GM23338 (cell line): ENCODE results near the gene PRDM7. TPM values are rescaled to one million over a fixed set of nuclear protein-coding genes. Genes with fewer than 3 reads are reported as not detected.

Experiments
- ATAC-seq: fragments of 200-7000 bp; cut with Tn5 transposase; 3 replicates; pipeline ENCODE4 v1.9.1; 2020
- DNase-seq: peaks from one replicate; pipeline ENCODE4 v3.0.0-alpha.2; 2015; ENCODE audit warnings: low spot score
- H2AFZ ChIP-seq: fragments of 200-600 bp; sonication (generic); 2 replicates; pipeline ENCODE4 v1.8.0; 2016; ENCODE audit warnings: antibody characterized with exemption, mild to moderate bottlenecking, moderate library complexity
- H3F3A ChIP-seq: fragments of 200-600 bp; sonication (generic); replicated peaks from 2 replicates; pipeline ENCODE4 v1.8.0; 2017; ENCODE audit warnings: antibody characterized with exemption, mixed run types, low read depth
- H3K27ac ChIP-seq: fragments of 200-600 bp; sonication (generic); 2 replicates; pipeline ENCODE4 v1.6.1; 2016; ENCODE audit warnings: low read depth
- H3K27me3 ChIP-seq: fragments of 200-600 bp; sonication (generic); 2 replicates; pipeline ENCODE4 v1.8.0; 2016; ENCODE audit warnings: mild to moderate bottlenecking, mixed run types, moderate library complexity; ENCODE audit not compliant: insufficient read depth
- H3K36me3 ChIP-seq: fragments of 200-600 bp; sonication (generic); 2 replicates; pipeline ENCODE4 v1.8.0; 2016; ENCODE audit warnings: mild to moderate bottlenecking; ENCODE audit not compliant: insufficient read depth
- H3K4me1 ChIP-seq: fragments of 200-600 bp; sonication (generic); 2 replicates; pipeline ENCODE4 v1.8.0; 2016; ENCODE audit warnings: mild to moderate bottlenecking, moderate library complexity; ENCODE audit not compliant: insufficient read depth
- H3K4me2 ChIP-seq: fragments of 200-600 bp; sonication (generic); 2 replicates; pipeline ENCODE4 v1.7.1; 2017; ENCODE audit warnings: mixed run types
- H3K4me3 ChIP-seq: fragments of 200-600 bp; sonication (generic); 2 replicates; pipeline ENCODE4 v1.6.1; 2016; ENCODE audit warnings: mixed run types
- H3K79me2 ChIP-seq: fragments of 200-600 bp; sonication (generic); replicated peaks from 2 replicates; pipeline ENCODE4 v1.8.0; 2017; ENCODE audit warnings: mild to moderate bottlenecking; ENCODE audit not compliant: insufficient read depth
- H3K9me2 ChIP-seq: fragments of 200-600 bp; sonication (generic); 2 replicates; pipeline ENCODE4 v1.8.0; 2017; ENCODE audit not compliant: insufficient read depth
- H4K20me1 ChIP-seq: fragments of 200-600 bp; sonication (generic); replicated peaks from 2 replicates; pipeline ENCODE4 v1.8.0; 2017; ENCODE audit warnings: mild to moderate bottlenecking; ENCODE audit not compliant: insufficient read depth
- H3K27ac Mint-ChIP-seq: 2 replicates; pipeline ENCODE4 v1.8.0; 2020; ENCODE audit warnings: inconsistent platforms, mild to moderate bottlenecking, moderate library complexity, mixed read lengths
- H3K27me3 Mint-ChIP-seq: 3 replicates; pipeline ENCODE4 v1.8.0; 2022; ENCODE audit warnings: low read depth, mild to moderate bottlenecking, moderate library complexity, mixed read lengths, inconsistent platforms; ENCODE audit not compliant: insufficient read depth, poor library complexity
- H3K36me3 Mint-ChIP-seq: 3 replicates; pipeline ENCODE4 v1.8.0; 2021; ENCODE audit warnings: low read depth, mild to moderate bottlenecking, inconsistent platforms, moderate library complexity, mixed read lengths
- H3K4me1 Mint-ChIP-seq: 3 replicates; pipeline ENCODE4 v1.8.0; 2020; ENCODE audit warnings: mild to moderate bottlenecking, inconsistent platforms, mixed read lengths
- H3K4me3 Mint-ChIP-seq: 3 replicates; pipeline ENCODE4 v1.8.0; 2021; ENCODE audit warnings: moderate library complexity, mild to moderate bottlenecking, inconsistent platforms, mixed read lengths
- H3K9me3 Mint-ChIP-seq: 3 replicates; pipeline ENCODE4 v1.8.0; 2020; ENCODE audit warnings: moderate library complexity, mild to moderate bottlenecking, inconsistent platforms, mixed read lengths
- CREB1 ChIP-seq: fragments of 250-450 bp; sonication (Bioruptor Pico); IDR thresholded peaks from 2 replicates; pipeline ENCODE4 v1.5.0; 2020; ENCODE audit warnings: low read depth, mild to moderate bottlenecking, moderate library complexity
- EZH2 ChIP-seq: fragments of 200-600 bp; sonication (generic); IDR thresholded peaks from one replicate; pipeline ENCODE4 v1.8.0; 2017; ENCODE audit warnings: antibody characterized with exemption, mild to moderate bottlenecking, low read depth; ENCODE audit not compliant: unreplicated experiment
- EZH2phosphoT487 ChIP-seq: fragments of 200-600 bp; sonication (generic); IDR thresholded peaks from one replicate; pipeline ENCODE4 v1.8.1; 2018; ENCODE audit warnings: antibody characterized with exemption; ENCODE audit not compliant: unreplicated experiment
- NANOG ChIP-seq: IDR thresholded peaks from 2 replicates; pipeline ENCODE4 v1.6.1; 2016; ENCODE audit warnings: antibody characterized with exemption, borderline replicate concordance
- POLR2AphosphoS5 ChIP-seq: IDR thresholded peaks from 2 replicates; pipeline ENCODE4 v1.6.1; 2016; ENCODE audit warnings: antibody characterized with exemption, low read depth
- STAT1 ChIP-seq: IDR thresholded peaks from one replicate; pipeline ENCODE4 v1.6.1; 2016; ENCODE audit warnings: antibody characterized with exemption; ENCODE audit not compliant: unreplicated experiment
- ZNF114 ChIP-seq: fragments of 250-450 bp; sonication (Bioruptor Pico); IDR thresholded peaks from 2 replicates; pipeline ENCODE4 v1.5.0; 2020; ENCODE audit warnings: mild to moderate bottlenecking, moderate library complexity
- ZNF331 ChIP-seq: fragments of 250-450 bp; sonication (Bioruptor Pico); IDR thresholded peaks from 2 replicates; pipeline ENCODE4 v1.5.0; 2020; ENCODE audit warnings: low read depth, mild to moderate bottlenecking, moderate library complexity
- ZNF462 ChIP-seq: fragments of 250-450 bp; sonication (Bioruptor Pico); IDR thresholded peaks from 2 replicates; pipeline ENCODE4 v1.5.0; 2020; ENCODE audit warnings: mild to moderate bottlenecking, moderate library complexity
- polyA plus RNA-seq: library from polyadenylated mRNA; unstranded; fragments of >200 nt; fragmentation: Nextera tagmentation; extraction: Ambion mirVana; gene quantifications from 2 replicates; pipeline ENCODE4 v1.2.1, GENCODE V29; 2016
- total RNA-seq: library from RNA; depleted of rRNA; stranded (reverse); fragments of >200 nt; shearing (Covaris generic); gene quantifications from 2 replicates; pipeline ENCODE4 v1.2.3, GENCODE V29; 2014

The PRDM7 gene
- total and polyA plus RNA-seq, 2 experiments from 2014 or later: 0.08 TPM; not detected in 1

- TF ChIP-seq ZNF462 (CRISPR knock-in tag): no peak
- no peak for TF ChIP-seq NANOG
- TF ChIP-seq STAT1: no peak
- no peak for TF ChIP-seq ZNF331 (CRISPR knock-in tag)
- no peak for TF ChIP-seq ZNF114 (CRISPR knock-in tag)
- no peak for TF ChIP-seq POLR2AphosphoS5
- TF ChIP-seq CREB1 (CRISPR knock-in tag): no peak
- no peak for TF ChIP-seq EZH2phosphoT487
- no peak for TF ChIP-seq EZH2
These were observed 60.7 kb downstream of the PRDM7 start (continued) for GRCh38 chr16:90016339-90016950.

DNA sequence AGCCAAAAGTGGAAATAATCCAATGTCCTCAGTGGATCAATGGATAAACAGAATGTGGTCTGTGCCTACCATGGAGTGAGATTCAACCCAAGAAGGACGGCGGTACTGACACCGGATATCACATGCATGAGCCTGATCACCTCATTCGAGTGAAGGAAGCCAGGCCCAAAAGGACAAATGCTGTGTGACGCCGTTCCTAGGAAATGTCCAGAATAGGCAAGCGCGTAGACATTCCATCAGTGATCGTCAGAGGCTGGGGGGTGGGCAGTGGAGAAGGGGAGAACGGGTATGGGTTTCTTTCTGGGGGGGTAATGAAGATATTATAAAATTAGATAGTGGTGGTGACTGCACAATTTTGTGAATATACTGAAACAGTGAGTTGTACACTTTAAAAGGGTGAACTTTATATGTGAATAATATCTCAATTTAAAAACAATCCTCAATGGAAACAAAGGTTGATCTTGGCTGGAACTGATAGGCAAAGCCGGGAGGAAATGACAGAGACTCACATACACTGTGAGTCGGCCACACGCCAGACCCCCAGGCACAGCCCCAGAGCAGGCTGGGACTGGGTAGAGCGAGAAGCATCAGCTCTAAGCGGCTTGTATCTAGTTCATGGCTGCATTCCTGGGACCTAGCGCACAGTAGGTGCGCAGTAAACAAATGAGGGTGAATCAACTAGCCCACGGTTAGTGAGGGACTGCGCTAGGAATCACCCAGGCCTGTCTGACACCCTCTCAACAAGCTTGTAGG lies 61.4 kb downstream of the PRDM7 start:
- no peak overlapping the region for H3K4me3 ChIP-seq
- ATAC-seq: no peak
- Mint-ChIP-seq H3K27me3 (peaks cover 15% of the 10 kb centered on the region), H3K9me3 (peaks cover 3% of the 10 kb centered on the region; the same call in 1 of the 3 replicates), H3K4me3 (no peak overlapping the region), H3K36me3 (peaks cover 19% of the 10 kb centered on the region), H3K4me1 (peaks cover 12% of the 10 kb centered on the region), H3K27ac (no peak overlapping the region)
- H4K20me1 ChIP-seq: peaks cover 12% of the 10 kb centered on the region
- TF ChIP-seq EZH2 (no peak), ZNF331 (CRISPR knock-in tag) (no peak)
- H3K36me3 ChIP-seq: no peaks in the 10 kb centered on the region
- H3F3A ChIP-seq: peaks cover 23% of the 10 kb centered on the region; the same call in 1 of the 2 replicates
- no peaks in the 10 kb centered on the region for H3K9me2 ChIP-seq
- peaks cover 19% of the 10 kb centered on the region for H3K79me2 ChIP-seq
- no peak for DNase-seq
- no peak overlapping the region for H3K4me2 ChIP-seq
- peaks cover 17% of the 10 kb centered on the region for H3K4me1 ChIP-seq
- no peak overlapping the region for H3K27ac ChIP-seq
- no peak overlapping the region for H2AFZ ChIP-seq
- H3K27me3 ChIP-seq: no peaks in the 10 kb centered on the region
